Left ventricle myocardium inferior (tissue), 1 donor: ENCODE data around the gene BTK. TPM values are rescaled to one million over a fixed set of nuclear protein-coding genes. Genes with fewer than 3 reads are reported as not detected.

ENCODE experiments used
- DNase-seq: peaks from one replicate; pipeline ENCODE4 v3.0.0-alpha.2; 2020
- H3K27ac ChIP-seq: fragments of 200-600 bp; replicated peaks from 2 replicates; pipeline ENCODE4 v1.8.0; 2021
- H3K27me3 ChIP-seq: fragments of 200-600 bp; 2 replicates; pipeline ENCODE4 v1.8.0; 2021; ENCODE audit warnings: low read depth
- H3K36me3 ChIP-seq: fragments of 200-600 bp; 2 replicates; pipeline ENCODE4 v1.8.0; 2021
- H3K4me1 ChIP-seq: fragments of 200-600 bp; 2 replicates; pipeline ENCODE4 v1.8.0; 2021
- H3K4me3 ChIP-seq: fragments of 200-600 bp; 2 replicates; pipeline ENCODE4 v1.8.0; 2021; ENCODE audit warnings: mild to moderate bottlenecking, moderate library complexity
- H3K9me3 ChIP-seq: fragments of 200-600 bp; replicated peaks from 2 replicates; pipeline ENCODE4 v1.8.0; 2021
- CTCF ChIP-seq: fragments of 200-600 bp; IDR thresholded peaks from 2 replicates; pipeline ENCODE4 v1.8.0; 2021; ENCODE audit warnings: antibody characterized with exemption, mild to moderate bottlenecking, borderline replicate concordance
- intact Hi-C: fragments of 100-400 bp; cut with micrococcal nuclease; formaldehyde crosslinking; loops from one replicate; pipeline ENCODE4 v1.11.0; 2022
- total RNA-seq: library from RNA; stranded (reverse); fragmentation: NEBNext Ultra II Directional; extraction: Animal tissue kit (Norgen Biotek cat#: 25700); gene quantifications from one replicate; pipeline ENCODE4 v1.2.1, GENCODE V29; 2021
- donor health status: DM: no; HTN: yes; CAD: no; lungs with severe emphysema.

BTK gene
- total RNA-seq, 1 donor from 2014 or later: 1.3 TPM

DNA sequence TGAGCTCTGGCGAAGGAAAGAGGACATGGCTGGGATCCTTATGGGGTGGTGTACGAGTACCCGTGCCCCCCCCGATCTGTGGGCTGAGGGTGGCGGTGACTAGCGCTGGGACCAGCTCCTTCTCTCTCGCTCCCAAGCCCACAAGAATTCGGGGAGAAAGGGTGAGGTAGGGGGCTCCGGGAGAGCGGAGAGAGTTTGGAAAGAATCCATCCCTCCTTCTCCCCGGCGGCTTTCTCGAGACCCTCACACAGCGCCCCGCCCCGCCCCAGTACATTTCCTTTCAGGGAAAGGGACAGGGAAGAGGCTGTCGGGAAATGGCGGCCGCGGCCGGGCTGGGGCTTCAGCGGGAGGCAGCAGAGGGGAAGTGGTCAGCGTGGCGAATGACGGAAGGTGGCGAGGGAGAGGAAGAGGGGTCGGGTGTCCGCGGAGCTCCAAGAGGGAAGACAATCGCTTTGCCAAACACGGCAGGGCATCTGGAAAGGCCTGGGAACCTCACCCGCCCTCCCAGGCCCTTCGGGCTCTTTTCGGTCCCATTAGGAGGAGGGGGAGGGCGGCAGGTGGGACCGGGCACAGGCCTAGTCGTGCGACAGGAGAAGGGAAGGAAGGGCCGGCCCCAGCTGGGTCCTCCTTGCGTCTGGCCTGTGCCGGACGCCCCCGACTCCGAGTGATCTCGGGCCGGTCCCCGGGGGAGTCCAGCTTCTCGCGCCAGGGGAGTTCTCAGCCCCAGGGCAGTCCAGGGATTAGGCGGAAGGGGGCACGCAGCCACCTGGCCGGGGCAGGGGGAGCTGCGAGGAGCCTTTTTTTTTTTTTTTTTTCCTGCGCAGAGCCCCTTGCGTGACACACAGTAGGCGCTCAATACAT lies 32.2 kb upstream of the BTK start:
- Histone ChIP-seq H3K4me1 (peaks cover 26% of the 10 kb centered on the region), H3K27me3 (no peaks in the 10 kb centered on the region), H3K9me3 (no peaks in the 10 kb centered on the region), H3K4me3 (peak overlapping the region; percentile 76), H3K27ac (peak overlapping the region; percentile 95), H3K36me3 (no peaks in the 10 kb centered on the region)
- TF ChIP-seq CTCF: no peak
- DNase-seq: peak; percentile 72
- intact Hi-C loops: no loop called here

DNA sequence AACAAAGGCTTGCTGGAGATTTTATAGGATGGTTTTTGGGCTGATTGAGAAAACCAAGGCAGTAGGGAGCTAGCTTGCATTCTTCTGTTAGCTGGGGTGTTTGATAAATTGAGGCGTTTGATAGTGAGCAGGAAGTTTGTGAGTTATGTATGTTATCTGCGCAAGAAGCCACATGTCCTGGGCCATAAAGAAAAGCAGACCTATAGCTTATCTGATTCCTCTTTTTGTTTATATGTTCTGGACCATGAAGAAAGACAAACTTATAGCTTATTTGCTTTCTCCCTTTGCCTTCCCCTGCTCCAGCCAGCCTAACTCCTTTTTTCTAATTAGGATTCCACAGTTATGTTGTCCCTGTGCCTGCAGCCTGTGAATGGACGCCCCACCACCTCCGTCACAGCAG lies 31.2 kb upstream of the BTK start:
- H3K27ac ChIP-seq: peak overlapping the region; percentile 95
- H3K27me3 ChIP-seq: no peaks in the 10 kb centered on the region
- no peak overlapping the region for H3K4me3 ChIP-seq
- intact Hi-C loops: no loop called here
- no peaks in the 10 kb centered on the region for H3K9me3 ChIP-seq
- TF ChIP-seq CTCF: no peak
- H3K4me1 ChIP-seq: peaks cover 30% of the 10 kb centered on the region
- no peak for DNase-seq
- peaks cover 5% of the 10 kb centered on the region for H3K36me3 ChIP-seq

DNA sequence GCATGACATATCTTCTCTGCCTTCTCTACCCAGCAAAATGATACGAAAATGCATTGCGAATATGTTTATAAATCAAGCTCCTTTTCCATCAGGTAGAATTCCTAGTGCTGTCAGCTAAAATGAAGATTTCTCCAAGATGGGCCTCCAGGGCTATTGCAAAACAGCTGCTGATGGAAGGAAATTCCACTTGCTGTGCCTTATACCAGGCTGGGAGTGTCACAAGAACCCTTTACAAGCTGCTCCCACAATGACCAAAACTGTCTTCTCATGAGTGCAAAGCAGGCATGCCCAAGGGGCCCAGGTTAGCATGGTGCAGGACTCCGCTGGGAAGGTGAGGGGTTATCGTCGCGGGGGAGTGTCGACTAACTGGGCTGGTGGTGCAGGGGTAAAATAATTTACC lies 30.7 kb upstream of the BTK start:
- DNase-seq: no peak
- Histone ChIP-seq H3K27me3 (no peaks in the 10 kb centered on the region), H3K27ac (no peak overlapping the region), H3K9me3 (no peaks in the 10 kb centered on the region), H3K4me3 (no peak overlapping the region), H3K36me3 (peaks cover 8% of the 10 kb centered on the region), H3K4me1 (peaks cover 34% of the 10 kb centered on the region)
- no peak for TF ChIP-seq CTCF
- intact Hi-C loops: no loop called here

- peaks cover 8% of the 10 kb centered on the region for H3K36me3 ChIP-seq
- TF ChIP-seq CTCF: peak; percentile 74
- no peaks in the 10 kb centered on the region for H3K9me3 ChIP-seq
- DNase-seq: no peak
- H3K27ac ChIP-seq: peak overlapping the region; percentile 60
- intact Hi-C loops: no loop called here
- no peak overlapping the region for H3K4me3 ChIP-seq
- H3K27me3 ChIP-seq: no peaks in the 10 kb centered on the region
- peaks cover 41% of the 10 kb centered on the region for H3K4me1 ChIP-seq
Measured at GRCh38 chrX:101415180-101416145, 29.5 kb upstream of the BTK start.

GRCh38 chrX:101411984-101412383 lies 26.0 kb upstream of the BTK start:
- Histone ChIP-seq H3K4me3 (no peak overlapping the region), H3K27me3 (no peaks in the 10 kb centered on the region), H3K36me3 (peaks cover 8% of the 10 kb centered on the region), H3K4me1 (peaks cover 53% of the 10 kb centered on the region), H3K27ac (no peak overlapping the region), H3K9me3 (no peaks in the 10 kb centered on the region)
- no peak for TF ChIP-seq CTCF
- no peak for DNase-seq
- intact Hi-C loops: no loop called here
